ENCODE data around the gene CAP1. TPM values are rescaled to one million over a fixed set of nuclear protein-coding genes. Genes with fewer than 3 reads are reported as not detected.
A peak's percentile ranks its signal among the peaks of the same experiment; 100 is the strongest.

Gene CAP1
- total RNA-seq, 1 experiment from 2014 or later: 255 TPM

- H3K79me1 ChIP-seq (ENCODE audit: insufficient read depth, low read depth, low read length, poor library complexity, severe bottlenecking): peaks cover 6% of the 10 kb centered on the region
- peaks cover 6% of the 10 kb centered on the region; the same call in 1 of the 2 replicates for H3K79me2 ChIP-seq (ENCODE audit: insufficient read depth, low read length)
- H4K8ac ChIP-seq (replicated peaks; ENCODE audit: insufficient read length, low read depth, low read length): no peak overlapping the region
- H3K4ac ChIP-seq (ENCODE audit: low read depth, low read length): no peak overlapping the region
- Mint-ChIP-seq H3K4me1 (peaks cover 6 to 16% of the 10 kb centered on the region in 2 experiments), H3K36me3 (ENCODE audit: insufficient read depth in 1 of 3, low read depth in 3 of 3) (peaks cover 7 to 16% (median 10%) of the 10 kb centered on the region in 3 experiments; a peak in 5 of 7 replicates), H3K9me3 (no peaks in the 10 kb centered on the region; a peak in 1 of 5 replicates), H3K4me3 (peak overlapping the region; percentile 2 to 60; a peak in 4 of 5 replicates), H3K27ac (no peak overlapping the region), H3K27me3 (ENCODE audit: low read depth) (peaks cover 12% of the 10 kb centered on the region)
- peaks cover 5% of the 10 kb centered on the region for H3K23me2 ChIP-seq (ENCODE audit: insufficient read length, low read depth, low read length, poor library complexity, severe bottlenecking)
- no peaks in the 10 kb centered on the region for H3K27me3 ChIP-seq (ENCODE audit: insufficient read depth, low read length)
- no peak overlapping the region for H2BK20ac ChIP-seq (ENCODE audit: low read depth, low read length, poor library complexity, severe bottlenecking)
- H4K20me1 ChIP-seq (ENCODE audit: control insufficient read depth, insufficient read depth, insufficient read length): no peaks in the 10 kb centered on the region
- H4K91ac ChIP-seq (ENCODE audit: insufficient read length, low read depth, low read length): no peak overlapping the region
- no peak overlapping the region for H2BK5ac ChIP-seq (ENCODE audit: insufficient read length, low read length)
- no CpG with 5 or more reads among the region's 3 CpGs for WGBS (ENCODE audit: extremely low coverage, insufficient read length, low lambda C conversion rate)
- no peaks in the 10 kb centered on the region for H3K9me3 ChIP-seq (ENCODE audit: control insufficient read depth, low read depth, low read length)
- H2AK5ac ChIP-seq (ENCODE audit: insufficient read length, low read length): no peak overlapping the region
- H3K9ac ChIP-seq (ENCODE audit: extremely low read depth, insufficient read length, low read length): no peak overlapping the region
- TF ChIP-seq CTCF (conservative IDR thresholded peaks at IDR 0.05): no peak
- no peak overlapping the region for H3T11ph ChIP-seq (ENCODE audit: low read length)
- no peak overlapping the region for H3K27ac ChIP-seq (ENCODE audit: insufficient read length, low read depth, low read length)
- DNase-seq: no peak
- no peak overlapping the region for H2BK120ac ChIP-seq (ENCODE audit: low read depth, low read length, poor library complexity, severe bottlenecking)
- H3K4me2 ChIP-seq (ENCODE audit: insufficient read depth, insufficient read length, low read length): peak overlapping the region; percentile 94
- no peak overlapping the region for H3K56ac ChIP-seq (ENCODE audit: insufficient read length, low read depth, low read length)
- no peak overlapping the region for H2AFZ ChIP-seq (ENCODE audit: low read length)
- no peak overlapping the region for H2BK15ac ChIP-seq (ENCODE audit: low read depth, low read length)
- no peak overlapping the region for H3K14ac ChIP-seq (ENCODE audit: insufficient read depth, low read length)
- H2BK12ac ChIP-seq (ENCODE audit: insufficient read length, low read depth, low read length): no peak overlapping the region
- H3K18ac ChIP-seq (ENCODE audit: insufficient read length, low read depth, low read length): no peak overlapping the region
- H3K23ac ChIP-seq (ENCODE audit: insufficient read length, low read depth, low read length): no peak overlapping the region
- H4K5ac ChIP-seq (ENCODE audit: insufficient read length, low read depth, low read length): no peak overlapping the region
- peaks cover 2% of the 10 kb centered on the region; the same call in 1 of the 2 replicates for H3K4me1 ChIP-seq (ENCODE audit: insufficient read depth, low read length)
Measured at GRCh38 chr1:40095806-40096205, 55.3 kb downstream of the CAP1 start.
